HAP-1 (cell line): Measurements from ENCODE around the gene H19.

Experiments used
- DNase-seq, 2 experiments: peaks; one replicate each; pipeline ENCODE4 v3.0.0-alpha.2; 2016 to 2020; ENCODE audit warnings: low spot score in 2 of 2
- H3K27me3 ChIP-seq: fragments of 250-450 bp; sonication (Bioruptor Pico); 2 replicates; pipeline ENCODE4 v1.5.1; 2020; ENCODE audit warnings: low read depth, mild to moderate bottlenecking, moderate library complexity
- H3K36me3 ChIP-seq: fragments of 250-450 bp; sonication (Bioruptor Pico); replicated peaks from 2 replicates; pipeline ENCODE4 v1.5.1; 2020; ENCODE audit warnings: mild to moderate bottlenecking
- H3K4me1 ChIP-seq: fragments of 250-450 bp; sonication (Bioruptor Pico); 2 replicates; pipeline ENCODE4 v1.5.1; 2020; ENCODE audit warnings: mild to moderate bottlenecking
- H3K4me3 ChIP-seq: fragments of 250-450 bp; sonication (Bioruptor Pico); 2 replicates; pipeline ENCODE4 v1.5.1; 2020; ENCODE audit warnings: mild to moderate bottlenecking, moderate library complexity
- H3K9me3 ChIP-seq: fragments of 250-450 bp; sonication (Bioruptor Pico); 2 replicates; pipeline ENCODE4 v1.5.1; 2020; ENCODE audit warnings: mild to moderate bottlenecking, moderate library complexity
- in situ Hi-C: fragments of 300-500 bp; cut with MboI; formaldehyde crosslinking; loops from 3 replicates; pipeline ENCODE4 v1.14.3; 2020; ENCODE audit warnings: low sequenced_read_pairs, inconsistent platforms, mixed read lengths

H19 gene

GRCh38 chr11:1997755-1998154, at the start of gene H19:
TSS of gene H19 (minus strand) at chr11:1997842.
- H3K9me3 ChIP-seq, result no peaks in the 10 kb centered on the region
- in situ Hi-C loops, result no loop called here
- H3K4me3 ChIP-seq, result no peak within 1 kb of the TSS
- DNase-seq, result no peak
- H3K27me3 ChIP-seq, result no peaks in the 10 kb centered on the region
- H3K4me1 ChIP-seq, result no peaks in the 10 kb centered on the region
- no peaks in the 10 kb centered on the region for H3K36me3 ChIP-seq

GRCh38 chr11:2041963-2042362, 44.3 kb upstream of the H19 start:
- no peaks in the 10 kb centered on the region for H3K36me3 ChIP-seq
- no peak for DNase-seq
- no peaks in the 10 kb centered on the region for H3K4me1 ChIP-seq
- H3K4me3 ChIP-seq, result no peak overlapping the region
- in situ Hi-C loops, result no loop called here
- peaks cover 6% of the 10 kb centered on the region; the same call in 1 of the 2 replicates for H3K27me3 ChIP-seq
- no peaks in the 10 kb centered on the region for H3K9me3 ChIP-seq

DNA sequence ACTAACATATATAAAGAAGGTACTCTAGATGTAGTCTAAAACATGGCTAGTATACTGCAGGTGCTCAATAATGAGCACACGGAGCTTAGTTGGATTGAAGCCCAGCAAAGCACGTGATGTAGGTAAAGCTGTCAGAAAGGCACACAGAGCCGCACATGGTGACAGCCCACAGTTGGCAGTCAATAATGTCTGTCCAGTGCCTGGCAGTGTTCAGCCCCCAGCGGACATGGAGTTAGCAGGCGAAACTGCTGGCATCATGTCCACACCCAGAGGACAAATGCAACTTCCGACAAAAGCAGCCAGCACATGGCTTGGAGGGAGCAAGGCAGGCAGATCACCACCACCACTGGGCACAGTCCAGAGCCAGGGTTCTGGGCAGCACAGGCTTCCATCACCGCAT, 43.5 kb upstream of the H19 start:
- in situ Hi-C loops, result no loop called here
- Histone ChIP-seq H3K4me3 (no peak overlapping the region), H3K9me3 (no peaks in the 10 kb centered on the region), H3K4me1 (no peaks in the 10 kb centered on the region), H3K36me3 (no peaks in the 10 kb centered on the region), H3K27me3 (peaks cover 6% of the 10 kb centered on the region; the same call in 1 of the 2 replicates)
- DNase-seq, result no peak

- no peaks in the 10 kb centered on the region for H3K9me3 ChIP-seq
- H3K27me3 ChIP-seq, result peaks cover 4% of the 10 kb centered on the region; the same call in 1 of the 2 replicates
- H3K4me1 ChIP-seq, result no peaks in the 10 kb centered on the region
- in situ Hi-C loops, result no loop called here
- DNase-seq, result no peak
- no peaks in the 10 kb centered on the region for H3K36me3 ChIP-seq
- H3K4me3 ChIP-seq, result no peak overlapping the region
Measured at GRCh38 chr11:2039198-2039759, 41.6 kb upstream of the H19 start.

GRCh38 chr11:2036863-2037486, 39.3 kb upstream of the H19 start:
- Histone ChIP-seq H3K4me1 (no peaks in the 10 kb centered on the region), H3K36me3 (no peaks in the 10 kb centered on the region), H3K9me3 (no peaks in the 10 kb centered on the region), H3K4me3 (no peak overlapping the region), H3K27me3 (no peaks in the 10 kb centered on the region)
- in situ Hi-C loops, result no loop called here
- no peak for DNase-seq

DNA sequence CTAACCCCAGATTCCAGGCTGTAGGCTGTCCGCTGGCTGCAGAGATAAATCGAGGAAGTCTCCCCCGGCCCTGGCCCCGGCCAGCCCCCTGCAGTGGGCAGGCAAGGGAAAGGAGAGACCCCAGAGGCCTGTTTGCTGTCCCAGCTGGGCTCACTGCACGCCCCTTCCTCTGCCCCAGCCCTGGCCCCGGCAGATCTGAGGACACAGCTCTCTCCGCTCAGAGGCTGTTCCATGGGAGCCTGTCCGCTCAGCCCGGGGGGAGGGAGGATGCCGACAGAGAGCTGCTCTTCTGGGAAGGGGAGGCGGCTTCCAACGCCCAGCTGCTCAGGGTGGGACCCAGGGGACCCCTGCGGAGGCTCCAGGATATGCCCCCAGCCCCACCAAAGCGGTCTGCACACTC, 37.7 kb upstream of the H19 start:
- H3K4me3 ChIP-seq, result no peak overlapping the region
- no peaks in the 10 kb centered on the region for H3K36me3 ChIP-seq
- in situ Hi-C loops, result no loop called here
- no peaks in the 10 kb centered on the region for H3K27me3 ChIP-seq
- no peaks in the 10 kb centered on the region for H3K4me1 ChIP-seq
- no peak for DNase-seq
- no peaks in the 10 kb centered on the region for H3K9me3 ChIP-seq

DNA sequence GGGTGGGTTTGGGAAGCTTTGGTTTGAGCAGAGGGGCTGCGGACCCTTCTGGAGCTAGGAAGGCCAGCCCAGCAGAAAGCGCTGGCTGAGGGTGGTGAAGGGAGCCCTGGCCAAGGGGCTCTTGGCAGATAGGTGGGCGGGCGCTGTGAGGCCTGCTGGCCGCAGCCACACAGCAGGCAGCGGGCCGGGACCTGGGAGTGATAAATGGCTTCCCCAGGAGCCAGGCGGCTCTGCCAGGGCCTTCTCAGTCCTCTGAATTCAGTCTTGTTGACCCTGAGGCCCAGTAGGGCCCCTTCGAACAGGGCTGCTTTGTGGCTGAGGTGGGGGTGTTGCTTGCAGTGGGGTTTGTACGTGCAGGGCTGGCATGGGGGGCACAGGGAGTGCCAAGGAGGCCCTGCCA, 33.4 kb upstream of the H19 start:
- Histone ChIP-seq H3K27me3 (no peaks in the 10 kb centered on the region), H3K4me1 (no peaks in the 10 kb centered on the region), H3K4me3 (no peak overlapping the region), H3K9me3 (no peaks in the 10 kb centered on the region), H3K36me3 (no peaks in the 10 kb centered on the region)
- no peak for DNase-seq
- in situ Hi-C loops, result no loop called here

DNA sequence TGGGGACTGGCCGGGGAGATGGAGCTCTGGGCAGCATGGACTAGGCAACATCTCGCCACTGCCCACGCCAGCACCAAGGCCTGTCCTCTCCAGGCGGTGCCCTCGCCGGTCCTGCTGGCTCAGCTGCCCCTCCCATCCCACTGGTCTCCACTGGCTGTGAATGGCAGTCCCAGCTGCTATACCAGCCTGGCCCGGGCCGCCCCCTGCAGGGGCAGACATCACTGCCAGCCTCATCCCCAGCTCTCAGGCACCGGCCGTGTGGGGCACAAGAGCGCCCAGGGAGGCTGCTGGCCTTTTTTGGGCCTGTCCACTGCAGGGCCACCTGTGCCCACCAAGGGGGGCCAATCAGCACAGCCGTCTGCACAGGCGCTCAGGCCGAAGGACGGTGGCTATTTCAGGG, 30.1 kb upstream of the H19 start:
- in situ Hi-C loops, result no loop called here
- no peaks in the 10 kb centered on the region for H3K27me3 ChIP-seq
- H3K4me3 ChIP-seq, result no peak overlapping the region
- H3K4me1 ChIP-seq, result no peaks in the 10 kb centered on the region
- no peak for DNase-seq
- no peaks in the 10 kb centered on the region for H3K9me3 ChIP-seq
- no peaks in the 10 kb centered on the region for H3K36me3 ChIP-seq

- Histone ChIP-seq H3K9me3 (no peaks in the 10 kb centered on the region), H3K4me1 (no peaks in the 10 kb centered on the region), H3K27me3 (no peaks in the 10 kb centered on the region), H3K4me3 (no peak overlapping the region), H3K36me3 (no peaks in the 10 kb centered on the region)
- in situ Hi-C loops, result no loop called here
- no peak for DNase-seq
Measured at GRCh38 chr11:2015025-2015424, 17.4 kb upstream of the H19 start.

GRCh38 chr11:2012440-2012839, 14.8 kb upstream of the H19 start:
- Histone ChIP-seq H3K4me3 (no peak overlapping the region), H3K9me3 (no peaks in the 10 kb centered on the region)
- in situ Hi-C loops, result no loop called here

DNA sequence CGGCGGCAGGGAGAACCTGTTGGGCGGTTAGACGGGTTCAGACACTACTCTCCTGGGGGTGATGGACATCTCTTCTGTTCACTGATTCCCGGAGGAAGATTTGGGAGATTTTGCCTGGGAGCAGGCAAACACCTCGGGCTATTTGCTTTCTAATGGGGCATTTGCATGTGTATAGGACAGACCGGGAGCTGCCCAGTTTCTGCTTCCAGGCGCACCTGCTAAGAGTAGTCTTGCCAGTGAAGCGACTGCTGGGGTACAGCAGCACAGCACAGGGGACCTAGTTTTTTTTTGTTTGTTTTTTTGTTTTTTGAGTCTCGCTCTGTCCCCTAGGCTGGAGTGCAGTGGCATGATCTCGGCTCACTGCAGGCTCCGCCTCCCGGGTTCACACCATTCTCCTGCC, 6.8 kb upstream of the H19 start:
- in situ Hi-C loops, result no loop called here
- no peaks in the 10 kb centered on the region for H3K36me3 ChIP-seq
- H3K4me1 ChIP-seq, result no peaks in the 10 kb centered on the region
- DNase-seq, result no peak
- no peaks in the 10 kb centered on the region for H3K27me3 ChIP-seq
- no peaks in the 10 kb centered on the region for H3K9me3 ChIP-seq
- no peak overlapping the region for H3K4me3 ChIP-seq

More at GRCh38 chr11:2012440-2012839, 14.8 kb upstream of the H19 start:
- Histone ChIP-seq H3K4me1 (no peaks in the 10 kb centered on the region), H3K27me3 (no peaks in the 10 kb centered on the region), H3K36me3 (no peaks in the 10 kb centered on the region)
- DNase-seq, result no peak

DNA sequence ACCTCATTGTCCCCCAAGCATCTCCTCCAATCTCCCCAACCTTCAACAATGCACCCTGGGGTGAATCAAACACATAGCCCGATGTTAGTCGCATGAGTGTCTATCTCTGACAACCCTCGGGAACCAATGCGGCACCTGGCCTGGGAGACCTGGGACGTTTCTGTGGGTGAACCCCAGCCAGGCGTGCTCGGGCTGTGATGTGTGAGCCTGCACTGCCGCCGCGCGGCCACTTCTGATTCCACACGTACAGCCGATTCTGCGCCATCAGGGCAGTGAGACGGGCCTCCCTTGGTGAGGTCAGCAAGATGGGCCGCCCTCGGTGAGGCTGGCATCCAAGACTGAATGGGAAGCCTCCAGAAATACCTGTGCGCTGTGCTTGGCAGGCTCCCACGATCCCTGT, 5.2 kb upstream of the H19 start:
- in situ Hi-C loops, result no loop called here
- no peak for DNase-seq
- H3K27me3 ChIP-seq, result no peaks in the 10 kb centered on the region
- H3K36me3 ChIP-seq, result no peaks in the 10 kb centered on the region
- H3K4me3 ChIP-seq, result no peak overlapping the region
- no peaks in the 10 kb centered on the region for H3K9me3 ChIP-seq
- H3K4me1 ChIP-seq, result no peaks in the 10 kb centered on the region

DNA sequence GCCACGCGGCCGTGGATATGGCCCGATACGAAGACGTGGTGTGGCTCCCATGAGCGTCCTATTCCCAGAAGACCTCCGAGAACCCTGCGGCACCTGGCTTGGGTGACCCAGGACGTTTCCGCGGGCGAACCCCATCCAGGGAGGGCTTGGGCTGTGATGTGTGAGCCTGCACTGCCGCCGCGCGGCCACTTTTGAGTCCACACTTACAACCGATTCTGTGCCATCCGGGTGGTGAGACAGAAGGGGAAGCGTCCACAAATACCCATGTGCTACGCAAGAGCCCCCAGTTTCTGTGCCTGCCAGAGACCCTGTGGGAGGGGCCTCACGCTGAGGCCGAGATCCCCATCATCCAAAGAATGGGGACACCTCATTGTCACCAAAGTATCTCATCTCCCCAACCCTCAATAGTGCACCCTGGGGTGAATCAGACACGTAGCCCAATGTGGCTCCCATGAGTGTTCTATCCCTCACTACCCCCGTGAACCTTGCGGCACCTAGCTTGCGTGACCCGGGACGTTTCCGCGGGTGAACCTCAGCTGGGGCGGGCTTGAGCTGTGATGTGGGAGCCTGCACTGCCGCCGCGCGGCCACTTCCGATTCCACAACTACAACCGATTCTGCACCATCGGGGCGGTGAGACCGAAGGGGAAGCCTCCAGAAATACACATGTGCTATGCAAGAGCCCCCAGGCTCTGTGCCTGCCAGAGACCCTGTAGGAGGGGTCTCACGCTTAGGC, 4.6 kb upstream of the H19 start:
- H3K4me1 ChIP-seq, result no peaks in the 10 kb centered on the region
- H3K36me3 ChIP-seq, result no peaks in the 10 kb centered on the region
- H3K9me3 ChIP-seq, result no peaks in the 10 kb centered on the region
- no peak overlapping the region for H3K4me3 ChIP-seq
- no peaks in the 10 kb centered on the region for H3K27me3 ChIP-seq
- in situ Hi-C loops, result no loop called here
- no peak for DNase-seq

DNA sequence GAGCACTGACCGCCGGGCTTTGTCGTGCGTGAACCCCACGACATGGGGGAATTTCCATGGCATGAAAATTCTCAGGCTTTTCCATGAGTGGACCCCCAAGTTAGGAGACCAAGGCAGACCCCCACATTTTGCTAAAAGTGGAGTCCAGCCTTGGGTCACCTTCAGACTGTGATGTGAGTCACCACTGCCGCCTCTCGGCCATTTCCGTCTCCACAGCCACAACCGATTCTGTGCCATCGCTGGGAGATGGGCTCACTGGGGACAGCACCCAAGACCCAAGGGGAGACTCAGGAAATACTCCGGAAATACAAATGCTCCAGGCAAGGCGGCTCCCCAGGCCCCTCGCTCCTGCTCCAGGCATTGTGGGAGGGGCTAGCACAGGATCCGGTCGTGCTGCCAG, 1.2 kb upstream of the H19 start:
- H3K27me3 ChIP-seq, result no peaks in the 10 kb centered on the region
- H3K4me3 ChIP-seq, result no peak overlapping the region
- no peak for DNase-seq
- H3K9me3 ChIP-seq, result no peaks in the 10 kb centered on the region
- H3K36me3 ChIP-seq, result no peaks in the 10 kb centered on the region
- no peaks in the 10 kb centered on the region for H3K4me1 ChIP-seq
- in situ Hi-C loops, result no loop called here
